ENCODE data around the gene TNFRSF25.

DNA sequence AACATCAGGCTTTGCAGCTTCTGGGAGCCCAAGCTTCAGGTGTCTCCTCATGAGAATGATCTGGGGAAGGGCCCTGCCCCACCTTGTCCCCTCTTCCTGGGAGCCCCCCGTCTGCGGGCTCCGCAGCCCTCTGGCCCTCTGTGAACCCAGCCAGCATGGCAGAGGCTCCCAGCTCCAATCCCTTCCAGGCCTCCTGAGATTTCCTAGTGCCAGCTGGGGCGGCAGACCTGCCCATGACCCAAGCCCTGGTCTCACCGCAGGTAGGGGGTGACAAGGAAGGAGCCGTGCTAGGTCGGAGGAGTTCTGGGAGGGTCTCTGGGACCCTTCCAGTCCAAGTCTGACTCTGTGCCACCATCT is 17.8 kb upstream of the TNFRSF25 start:
- no peak for TF ChIP-seq GATA2 (IDR thresholded peaks at IDR 0.05; ENCODE audit: low read depth, low read length)
- no peak for TF ChIP-seq GATA3 (IDR thresholded peaks at IDR 0.05; ENCODE audit: low read depth, low read length)
